ENCODE data around the gene ETV4. TPM values are rescaled to one million over a fixed set of nuclear protein-coding genes. Genes with fewer than 3 reads are reported as not detected.
"Not testable (repeated sequence)": the region's sequence is repeated elsewhere in the genome, so short reads cannot be mapped to it uniquely, and the experiment has no call there.

ETV4 gene
- total RNA-seq, 1 experiment from 2014 or later, result 13.4 TPM

GRCh38 chr17:43517615-43518386 is 28.3 kb downstream of the ETV4 start:
- DNase-seq (ENCODE audit: low spot score), result peak; percentile 62

- no peak for DNase-seq (ENCODE audit: low spot score)
Measured at GRCh38 chr17:43517161-43517560, 29.0 kb downstream of the ETV4 start.

- no peak for DNase-seq (ENCODE audit: low spot score)
Measured at GRCh38 chr17:43515656-43516055, 30.5 kb downstream of the ETV4 start.

- not testable (repeated sequence) for DNase-seq (ENCODE audit: low spot score)
Measured at GRCh38 chr17:43511199-43511598, 34.9 kb downstream of the ETV4 start.

GRCh38 chr17:43509440-43509839 is 36.7 kb downstream of the ETV4 start:
- not testable (repeated sequence) for DNase-seq (ENCODE audit: low spot score)

GRCh38 chr17:43490621-43491020 is 55.5 kb downstream of the ETV4 start:
- no peak for DNase-seq (ENCODE audit: low spot score)

- DNase-seq (ENCODE audit: low spot score), result peak; percentile 99
Measured at GRCh38 chr17:43483674-43484551, 62.2 kb downstream of the ETV4 start, which contains the start of gene DHX8. TSS of gene DHX8 (plus strand) at chr17:43483975. CDS start at chr17:43484038, 63 bp downstream.

GRCh38 chr17:43482103-43483012 is 63.8 kb downstream of the ETV4 start:
- DNase-seq (ENCODE audit: low spot score), result no peak

GRCh38 chr17:43479948-43480347 is 66.2 kb downstream of the ETV4 start:
- DNase-seq (ENCODE audit: low spot score), result no peak

Other genes starting within 250 kb of the ETV4 start
- gene ARL4D, start 147.3 kb downstream of the ETV4 start, total RNA-seq (2014; rRNA removed; shearing (Covaris generic)), result 7.1 and 9.8 TPM in 2 replicates
- 45.7 and 52.3 TPM in 2 replicates for gene DHX8, start 62.4 kb downstream of the ETV4 start, total RNA-seq (2014; rRNA removed; shearing (Covaris generic))
- gene MEOX1, start 115.6 kb upstream of the ETV4 start, total RNA-seq (2014; rRNA removed; shearing (Covaris generic)), result not detected in 2 replicates
- gene SOST, start 212.5 kb upstream of the ETV4 start, total RNA-seq (2014; rRNA removed; shearing (Covaris generic)), result 0.07 and 0.24 TPM in 2 replicates
- gene DUSP3, start 232.6 kb upstream of the ETV4 start, total RNA-seq (2014; rRNA removed; shearing (Covaris generic)), result 74.8 and 84.6 TPM in 2 replicates
- 0.24 TPM in 1 of 2 replicates, not detected in the other for gene CFAP97D1, start 234.1 kb upstream of the ETV4 start, total RNA-seq (2014; rRNA removed; shearing (Covaris generic))